ENCODE results near the gene ZBED4. TPM values are rescaled to one million over a fixed set of nuclear protein-coding genes. Genes with fewer than 3 reads are reported as not detected.

Gene ZBED4
- total RNA-seq, 1 experiment from 2014 or later: 7.1 TPM

DNA sequence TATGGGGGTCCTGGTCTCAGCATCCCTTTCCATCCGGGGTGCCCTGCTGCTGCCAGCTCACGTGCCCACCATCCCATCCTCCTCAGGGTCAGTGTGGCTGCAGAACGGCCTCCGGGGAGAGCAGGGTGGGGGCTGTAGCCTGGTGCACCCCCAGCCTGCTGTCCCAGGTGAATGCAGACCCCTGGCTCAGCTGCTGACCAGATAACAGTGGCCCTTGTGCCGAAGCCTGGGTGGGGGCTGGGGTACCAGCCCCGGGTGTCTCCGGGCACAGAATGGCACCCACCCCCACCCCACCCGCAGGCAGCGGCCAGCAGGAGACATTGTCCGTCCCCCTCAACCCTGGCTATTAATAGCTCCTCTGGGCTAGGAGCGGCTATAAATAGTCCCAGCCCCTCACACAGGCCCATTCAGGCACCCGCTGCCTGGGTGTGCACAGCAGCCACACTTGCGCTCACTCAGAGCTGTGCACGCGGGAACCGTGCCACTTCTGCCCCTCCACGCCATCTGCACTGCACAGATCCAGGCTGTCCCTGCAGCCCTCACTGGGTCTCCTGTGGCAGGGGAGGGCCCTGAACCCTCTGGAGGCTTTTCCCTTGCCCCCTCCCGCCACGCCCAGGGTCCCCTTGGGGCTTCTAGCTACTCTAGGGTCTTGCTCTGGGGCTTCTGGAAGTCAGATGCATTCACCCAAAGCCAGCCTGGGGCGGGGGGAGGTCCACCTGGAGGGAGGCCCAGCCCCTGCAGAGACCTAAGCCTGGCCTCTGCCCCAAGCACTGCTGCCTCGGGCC lies 83.5 kb downstream of the ZBED4 start:
- no peak for DNase-seq (ENCODE audit: low read depth)

DNA sequence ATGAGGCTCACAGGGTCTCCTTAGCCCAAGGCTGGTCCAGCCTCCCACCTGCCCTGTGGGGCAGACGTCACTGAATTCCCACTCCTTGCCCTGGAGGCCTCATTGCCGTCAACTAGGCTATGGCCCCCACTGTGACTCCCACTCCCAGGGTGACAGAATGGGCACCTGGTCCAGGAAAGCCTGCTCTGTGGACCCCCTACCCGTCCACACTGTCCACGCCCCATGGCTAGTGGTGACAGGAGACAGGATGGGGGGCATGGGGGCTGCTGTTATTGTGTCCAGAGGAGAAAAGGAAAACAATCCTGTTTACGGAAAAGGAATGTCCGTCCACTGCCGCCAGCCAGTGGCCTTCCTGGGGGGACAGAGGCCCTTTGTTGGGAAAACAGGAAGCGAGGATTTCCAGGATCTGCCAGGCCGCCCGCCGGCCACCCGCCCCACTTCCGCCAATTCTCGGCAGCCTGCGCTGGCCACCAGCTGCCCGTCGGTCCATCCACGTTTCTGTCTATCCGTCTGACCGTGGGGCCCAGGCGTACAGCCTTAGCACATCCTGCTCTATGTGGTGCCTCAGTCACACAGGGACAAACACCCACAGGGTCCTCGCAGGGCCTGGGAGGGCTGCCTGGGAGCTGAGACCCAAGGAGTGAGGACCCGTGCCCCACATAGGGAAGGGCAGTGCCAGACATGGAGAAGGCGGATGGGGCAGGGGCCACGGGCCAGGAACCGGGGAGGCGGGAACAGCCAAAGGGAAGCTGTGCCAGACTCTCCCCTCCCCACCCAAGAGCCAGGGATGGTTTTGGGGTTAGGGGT lies 84.3 kb downstream of the ZBED4 start:
- DNase-seq (ENCODE audit: low read depth): no peak

DNA sequence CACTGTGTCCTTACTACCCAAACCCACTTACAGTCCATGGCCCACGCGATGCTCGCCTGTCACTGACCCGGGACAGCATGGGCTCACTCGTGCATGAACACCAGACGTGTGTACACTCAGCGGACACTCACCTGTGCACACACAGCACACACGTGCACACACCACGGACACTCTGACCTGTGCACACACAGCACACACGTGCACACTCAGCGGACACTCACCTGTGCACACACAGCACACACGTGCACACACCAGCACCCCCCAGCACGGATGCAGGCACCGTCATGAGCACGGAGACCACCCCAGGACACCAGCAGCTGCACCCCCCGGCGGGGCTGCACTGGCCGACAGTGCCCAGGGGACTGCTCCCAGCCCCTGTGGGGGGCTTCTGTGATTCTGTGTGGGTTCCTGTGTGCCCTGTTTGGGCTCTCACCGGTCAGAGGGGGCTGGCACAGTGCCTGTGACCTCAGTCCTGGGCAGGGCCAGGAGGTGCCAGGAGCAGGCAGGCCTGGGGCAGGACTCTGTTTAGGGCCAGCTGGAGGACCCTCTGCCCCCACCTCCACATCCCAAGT lies 85.0 kb downstream of the ZBED4 start:
- no peak for DNase-seq (ENCODE audit: low read depth)

Other genes starting within 250 kb of the ZBED4 start
- 5.0 and 10.2 TPM in 2 replicates for gene BRD1, start 26.0 kb upstream of the ZBED4 start, total RNA-seq (2014; rRNA removed; shearing (Covaris generic))
- 11.0 and 26.2 TPM in 2 replicates for gene ALG12, start 64.6 kb downstream of the ZBED4 start, total RNA-seq (2014; rRNA removed; shearing (Covaris generic))
- gene CRELD2, start 64.8 kb downstream of the ZBED4 start, total RNA-seq (2014; rRNA removed; shearing (Covaris generic)): 70.9 and 83.7 TPM in 2 replicates
- 20.4 and 44.2 TPM in 2 replicates for gene PIM3, start 106.9 kb downstream of the ZBED4 start, total RNA-seq (2014; rRNA removed; shearing (Covaris generic))
- not detected in 2 replicates for gene IL17REL, start 158.9 kb downstream of the ZBED4 start, total RNA-seq (2014; rRNA removed; shearing (Covaris generic))
- not detected in 2 replicates for gene TTLL8, start 204.5 kb downstream of the ZBED4 start, total RNA-seq (2014; rRNA removed; shearing (Covaris generic))
- 0.52 TPM in 1 of 2 replicates, not detected in the other for gene MLC1, start 231.6 kb downstream of the ZBED4 start, total RNA-seq (2014; rRNA removed; shearing (Covaris generic))
- gene MOV10L1, start 236.2 kb downstream of the ZBED4 start, total RNA-seq (2014; rRNA removed; shearing (Covaris generic)): 0.71 and 1.8 TPM in 2 replicates